ENCODE data around the gene POLD3. TPM values are rescaled to one million over a fixed set of nuclear protein-coding genes. Genes with fewer than 3 reads are reported as not detected.

POLD3 gene
- total RNA-seq, 1 donor = 12.3 TPM

- no peaks in the 10 kb centered on the region for H3K36me3 ChIP-seq (ENCODE audit: insufficient read depth, low read length)
- H3K4me2 ChIP-seq (ENCODE audit: insufficient read depth, low read length) = peak overlapping the region; percentile 54
- H3K4me3 ChIP-seq (ENCODE audit: insufficient read depth, low read length) = peak overlapping the region; percentile 14
- H4K20me1 ChIP-seq (ENCODE audit: insufficient read depth, low read length) = no peaks in the 10 kb centered on the region
- no peak for DNase-seq (ENCODE audit: insufficient read length, low spot score, missing footprints)
- peak overlapping the region; percentile 34 for H2AFZ ChIP-seq (ENCODE audit: low read length)
- H3K27me3 ChIP-seq (ENCODE audit: insufficient read depth, low read length) = no peaks in the 10 kb centered on the region
- no peak for TF ChIP-seq CTCF (IDR thresholded peaks at IDR 0.05; ENCODE audit: extremely low read depth, low read depth, low read length)
- peaks cover 32% of the 10 kb centered on the region for H3K4me1 ChIP-seq (ENCODE audit: insufficient read depth, low read length)
- peak overlapping the region; percentile 98 for H3K27ac ChIP-seq (ENCODE audit: low read depth, low read length)
- H3K79me2 ChIP-seq (ENCODE audit: insufficient read depth, low read length) = no peaks in the 10 kb centered on the region
- H3K9me3 ChIP-seq (ENCODE audit: low read depth, low read length) = no peaks in the 10 kb centered on the region
These were observed 81.4 kb downstream of the POLD3 start for GRCh38 chr11:74673693-74674360.

- H3K27me3 ChIP-seq (ENCODE audit: insufficient read depth, low read length) = no peaks in the 10 kb centered on the region
- H2AFZ ChIP-seq (ENCODE audit: low read length) = no peak overlapping the region
- no peak overlapping the region for H3K27ac ChIP-seq (ENCODE audit: low read depth, low read length)
- peaks cover 34% of the 10 kb centered on the region for H3K4me1 ChIP-seq (ENCODE audit: insufficient read depth, low read length)
- no peak for TF ChIP-seq CTCF (IDR thresholded peaks at IDR 0.05; ENCODE audit: extremely low read depth, low read depth, low read length)
- no peaks in the 10 kb centered on the region for H3K36me3 ChIP-seq (ENCODE audit: insufficient read depth, low read length)
- DNase-seq (ENCODE audit: insufficient read length, low spot score, missing footprints) = no peak
- H3K9me3 ChIP-seq (ENCODE audit: low read depth, low read length) = no peaks in the 10 kb centered on the region
- H4K20me1 ChIP-seq (ENCODE audit: insufficient read depth, low read length) = no peaks in the 10 kb centered on the region
- no peak overlapping the region for H3K4me2 ChIP-seq (ENCODE audit: insufficient read depth, low read length)
- no peaks in the 10 kb centered on the region for H3K79me2 ChIP-seq (ENCODE audit: insufficient read depth, low read length)
- H3K4me3 ChIP-seq (ENCODE audit: insufficient read depth, low read length) = no peak overlapping the region
These were observed 83.4 kb downstream of the POLD3 start for GRCh38 chr11:74675761-74676160.

GRCh38 chr11:74676596-74676995 lies 84.2 kb downstream of the POLD3 start:
- Histone ChIP-seq H4K20me1 (ENCODE audit: insufficient read depth, low read length) (no peaks in the 10 kb centered on the region), H3K4me2 (ENCODE audit: insufficient read depth, low read length) (no peak overlapping the region), H3K9me3 (ENCODE audit: low read depth, low read length) (no peaks in the 10 kb centered on the region), H3K27ac (ENCODE audit: low read depth, low read length) (no peak overlapping the region), H3K36me3 (ENCODE audit: insufficient read depth, low read length) (no peaks in the 10 kb centered on the region), H3K4me3 (ENCODE audit: insufficient read depth, low read length) (no peak overlapping the region), H2AFZ (ENCODE audit: low read length) (no peak overlapping the region), H3K4me1 (ENCODE audit: insufficient read depth, low read length) (peaks cover 31% of the 10 kb centered on the region), H3K27me3 (ENCODE audit: insufficient read depth, low read length) (no peaks in the 10 kb centered on the region), H3K79me2 (ENCODE audit: insufficient read depth, low read length) (no peaks in the 10 kb centered on the region)
- no peak for DNase-seq (ENCODE audit: insufficient read length, low spot score, missing footprints)
- TF ChIP-seq CTCF (IDR thresholded peaks at IDR 0.05; ENCODE audit: extremely low read depth, low read depth, low read length) = no peak

- Histone ChIP-seq H3K9me3 (ENCODE audit: low read depth, low read length) (no peaks in the 10 kb centered on the region), H4K20me1 (ENCODE audit: insufficient read depth, low read length) (no peaks in the 10 kb centered on the region), H3K4me3 (ENCODE audit: insufficient read depth, low read length) (no peak overlapping the region), H3K27ac (ENCODE audit: low read depth, low read length) (no peak overlapping the region), H3K36me3 (ENCODE audit: insufficient read depth, low read length) (no peaks in the 10 kb centered on the region), H2AFZ (ENCODE audit: low read length) (no peak overlapping the region), H3K4me1 (ENCODE audit: insufficient read depth, low read length) (peaks cover 26% of the 10 kb centered on the region), H3K4me2 (ENCODE audit: insufficient read depth, low read length) (no peak overlapping the region), H3K79me2 (ENCODE audit: insufficient read depth, low read length) (no peaks in the 10 kb centered on the region), H3K27me3 (ENCODE audit: insufficient read depth, low read length) (no peaks in the 10 kb centered on the region)
- TF ChIP-seq CTCF (IDR thresholded peaks at IDR 0.05; ENCODE audit: extremely low read depth, low read depth, low read length) = no peak
- DNase-seq (ENCODE audit: insufficient read length, low spot score, missing footprints) = no peak
These were observed 84.7 kb downstream of the POLD3 start for GRCh38 chr11:74677131-74677530.
